Panc1 (cell line): Measurements from ENCODE around the gene DHRS7C. TPM values are rescaled to one million over a fixed set of nuclear protein-coding genes. Genes with fewer than 3 reads are reported as not detected.

Source experiments
- ATAC-seq: fragments of 200-7000 bp; cut with Tn5 transposase; 2 replicates; pipeline ENCODE4 v1.9.1; 2020; ENCODE audit warnings: mild to moderate bottlenecking, moderate library complexity
- BruUV-seq: library from RNA; stranded (reverse); fragments of 400-500 nt; replicated peaks from 2 replicates; lab custom pipeline; 2021; lab: Mats Ljungman, UMichigan
- CTCF ChIA-PET: fragments of 300-600 bp; sonication (Branson Sonifier 250); formaldehyde crosslinking; loops from one replicate; lab custom pipeline; 2022; ENCODE audit warnings: antibody characterized with exemption; lab: Charles Lee
- POLR2A ChIA-PET: fragments of 300-600 bp; sonication (Branson Sonifier 250); formaldehyde crosslinking; loops from one replicate; lab custom pipeline; 2022; ENCODE audit warnings: antibody characterized with exemption; lab: Charles Lee
- DNase-seq: peaks from one replicate; pipeline ENCODE4 v3.0.0-alpha.2; 2010; ENCODE audit warnings: low read depth, low spot score
- H3K27ac ChIP-seq: 2 replicates; pipeline ENCODE4 v1.5.1; 2011; ENCODE audit warnings: mild to moderate bottlenecking, low read length, inconsistent platforms
- H3K27me3 ChIP-seq: fragments of 200-500 bp; sonication (Bioruptor generic); 2 replicates; pipeline ENCODE4 v1.6.0; 2014; ENCODE audit warnings: low read length, inconsistent platforms; ENCODE audit not compliant: control insufficient read depth, insufficient read depth
- H3K36me3 ChIP-seq: fragments of 200-500 bp; sonication (Bioruptor generic); 2 replicates; pipeline ENCODE4 v1.5.1; 2014; ENCODE audit warnings: inconsistent platforms, mild to moderate bottlenecking, low read length, moderate library complexity; ENCODE audit not compliant: control insufficient read depth, insufficient read depth
- H3K4me1 ChIP-seq: 2 replicates; pipeline ENCODE4 v1.5.1; 2011; ENCODE audit warnings: inconsistent platforms, mild to moderate bottlenecking, low read length, moderate library complexity; ENCODE audit not compliant: control insufficient read depth, insufficient read depth
- H3K4me3 ChIP-seq, 2 experiments: 2 replicates each; pipeline ENCODE4 v1.5.1; 2011 to 2012; ENCODE audit warnings: low read depth in 2 of 2, low read length in 2 of 2, mild to moderate bottlenecking in 2 of 2, inconsistent platforms in 1 of 2, moderate library complexity in 1 of 2
- H3K9me3 ChIP-seq: fragments of 200-500 bp; sonication (Bioruptor generic); 2 replicates; pipeline ENCODE4 v1.5.1; 2014; ENCODE audit warnings: low read depth, mild to moderate bottlenecking, inconsistent platforms, low read length, moderate library complexity; ENCODE audit not compliant: control insufficient read depth, insufficient read depth
- POLR2AphosphoS5 ChIP-seq: IDR thresholded peaks from 2 replicates; pipeline ENCODE4 v1.6.1; 2012; ENCODE audit warnings: mild to moderate bottlenecking, low read depth, low read length, moderate library complexity
- REST ChIP-seq, 2 experiments: IDR thresholded peaks; 2 replicates each; pipeline ENCODE4 v1.6.1; 2011 to 2012; ENCODE audit warnings: low read depth in 2 of 2, control low read depth in 1 of 2, low read length in 1 of 2, mild to moderate bottlenecking in 1 of 2, moderate library complexity in 1 of 2; ENCODE audit not compliant: insufficient read depth in 1 of 2
- SIN3A ChIP-seq: IDR thresholded peaks from 2 replicates; pipeline ENCODE4 v1.6.1; 2012; ENCODE audit warnings: low read depth, mild to moderate bottlenecking, low read length, moderate library complexity, borderline replicate concordance; ENCODE audit not compliant: insufficient read depth
- TCF7L2 ChIP-seq: IDR thresholded peaks from 2 replicates; pipeline ENCODE4 v1.6.1; 2011; ENCODE audit warnings: mild to moderate bottlenecking, low read depth, low read length, inconsistent platforms
- in situ Hi-C: cut with HindIII; loops from 2 replicates; pipeline ENCODE4 v1.10.0; 2016; ENCODE audit warnings: low sequenced_read_pairs, low pct_unique_long_range_greater_than_20kb
- intact Hi-C: fragments of 100-400 bp; cut with micrococcal nuclease; formaldehyde crosslinking; loops from one replicate; pipeline ENCODE4 v1.10.0; 2022; ENCODE audit not compliant: unreplicated experiment
- total RNA-seq: library from RNA; stranded (reverse); gene quantifications from one replicate; pipeline ENCODE4 v1.2.1, GENCODE V29; 2021; ENCODE audit not compliant: unreplicated experiment
- TF ChIP-seq, protein P1 (sequence below): fragments of 450-650 bp; IDR thresholded peaks from 2 replicates; pipeline ENCODE4 v1.5.1; 2017; ENCODE audit warnings: mild to moderate bottlenecking

The DHRS7C gene
- total RNA-seq, 1 experiment from 2014 or later, result not detected

DNA sequence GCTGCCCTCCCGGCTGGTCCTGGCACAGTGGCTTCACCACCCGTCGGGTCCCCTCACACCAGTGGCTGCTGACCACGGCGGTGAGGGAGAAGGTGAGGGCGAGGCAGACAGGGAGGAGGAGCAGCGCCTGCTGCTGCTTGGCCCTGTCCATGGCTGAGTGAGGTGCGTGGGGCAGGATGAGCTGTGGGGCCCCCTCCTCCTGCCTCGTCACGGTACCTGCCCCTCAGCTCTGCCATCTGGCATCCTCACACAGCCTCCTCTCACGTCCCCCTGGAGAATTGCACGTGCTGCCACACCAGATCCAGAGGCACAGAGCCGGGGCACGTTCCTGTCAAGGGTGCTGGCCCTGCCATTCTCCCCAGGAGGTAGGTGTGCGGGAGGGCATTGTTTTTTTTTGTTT lies 30.5 kb upstream of the DHRS7C start, which contains the start of gene GSG1L2:
Gene GSG1L2 (minus strand): TSS at position 159 of the 400 bp plus-strand sequence. CDS start 8 bp downstream, at position 151.
- Histone ChIP-seq H3K27ac (no peak within 1 kb of the TSS), H3K36me3 (no peaks in the 10 kb centered on the region), H3K27me3 (no peaks in the 10 kb centered on the region), H3K4me3 (no peak within 1 kb of the TSS), H3K4me1 (no peaks in the 10 kb centered on the region), H3K9me3 (no peaks in the 10 kb centered on the region)
- ChIA-PET CTCF (no interaction called here), POLR2A (no interaction called here)
- DNase-seq, result no peak
- ATAC-seq, result no peak
- intact Hi-C loops, result no loop called here
- TF ChIP-seq TCF7L2, result no peak
- TF ChIP-seq POLR2AphosphoS5, result no peak
- no peak for TF ChIP-seq REST (IDR thresholded peaks at IDR 0.05; ENCODE audit: insufficient read depth in 1 of 2, low read depth in 2 of 2, low read length in 1 of 2)
- TF ChIP-seq, protein P1, sequence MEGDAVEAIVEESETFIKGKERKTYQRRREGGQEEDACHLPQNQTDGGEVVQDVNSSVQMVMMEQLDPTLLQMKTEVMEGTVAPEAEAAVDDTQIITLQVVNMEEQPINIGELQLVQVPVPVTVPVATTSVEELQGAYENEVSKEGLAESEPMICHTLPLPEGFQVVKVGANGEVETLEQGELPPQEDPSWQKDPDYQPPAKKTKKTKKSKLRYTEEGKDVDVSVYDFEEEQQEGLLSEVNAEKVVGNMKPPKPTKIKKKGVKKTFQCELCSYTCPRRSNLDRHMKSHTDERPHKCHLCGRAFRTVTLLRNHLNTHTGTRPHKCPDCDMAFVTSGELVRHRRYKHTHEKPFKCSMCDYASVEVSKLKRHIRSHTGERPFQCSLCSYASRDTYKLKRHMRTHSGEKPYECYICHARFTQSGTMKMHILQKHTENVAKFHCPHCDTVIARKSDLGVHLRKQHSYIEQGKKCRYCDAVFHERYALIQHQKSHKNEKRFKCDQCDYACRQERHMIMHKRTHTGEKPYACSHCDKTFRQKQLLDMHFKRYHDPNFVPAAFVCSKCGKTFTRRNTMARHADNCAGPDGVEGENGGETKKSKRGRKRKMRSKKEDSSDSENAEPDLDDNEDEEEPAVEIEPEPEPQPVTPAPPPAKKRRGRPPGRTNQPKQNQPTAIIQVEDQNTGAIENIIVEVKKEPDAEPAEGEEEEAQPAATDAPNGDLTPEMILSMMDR, result no peak
- in situ Hi-C loops, result no loop called here
- BruUV-seq, result no TSS peak

DNA sequence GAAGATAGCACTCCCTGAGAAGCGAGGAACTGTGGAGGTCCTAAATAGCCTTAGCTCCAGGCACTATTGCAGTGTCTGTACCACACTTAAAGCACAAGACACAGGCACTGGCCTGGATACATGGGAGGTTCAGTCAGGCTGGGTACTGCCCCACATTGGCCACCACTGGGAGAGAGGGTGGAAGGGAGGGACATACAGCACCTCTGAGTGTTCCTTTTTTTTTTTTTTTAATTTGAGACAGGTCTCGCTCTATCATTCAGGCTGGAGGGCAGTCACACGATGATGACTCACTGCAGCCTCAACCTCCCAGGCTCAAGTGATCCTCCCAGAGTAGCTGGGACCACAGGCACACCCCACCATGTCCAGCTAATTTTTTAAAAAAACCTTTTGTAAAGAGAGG lies 29.1 kb upstream of the DHRS7C start:
- intact Hi-C loops (no loop called here), in situ Hi-C loops (no loop called here)
- DNase-seq, result no peak
- ChIA-PET POLR2A (no interaction called here), CTCF (no interaction called here)
- no peak for ATAC-seq
- Histone ChIP-seq H3K36me3 (no peaks in the 10 kb centered on the region), H3K27ac (no peak overlapping the region), H3K4me1 (no peaks in the 10 kb centered on the region), H3K27me3 (no peaks in the 10 kb centered on the region), H3K9me3 (no peaks in the 10 kb centered on the region), H3K4me3 (no peak overlapping the region)
- no TSS peak for BruUV-seq
- TF ChIP-seq SIN3A (no peak), POLR2AphosphoS5 (no peak), REST (IDR thresholded peaks at IDR 0.05; ENCODE audit: insufficient read depth in 1 of 2, low read depth in 2 of 2, low read length in 1 of 2) (no peak), TCF7L2 (no peak)
- TF ChIP-seq, protein P1, result no peak
